Lung (tissue), 12 donors: Measurements from ENCODE around the gene TMEM231. TPM values are rescaled to one million over a fixed set of nuclear protein-coding genes. Genes with fewer than 3 reads are reported as not detected.
"Not testable (repeated sequence)": the region's sequence is repeated elsewhere in the genome, so short reads cannot be mapped to it uniquely, and the experiment has no call there.

ENCODE experiments used
- ATAC-seq: fragments of 200-7000 bp; cut with Tn5 transposase; one replicate; pipeline ENCODE4 v1.9.1; 2020; ENCODE audit warnings: moderate number of reproducible peaks; ENCODE audit not compliant: insufficient read depth, low FRiP score
- DNase-seq, 3 donors: peaks; one replicate each; pipeline ENCODE4 v3.0.0-alpha.2; 2013 to 2017
- H3K27ac ChIP-seq, 2 donors: one replicate each; pipeline ENCODE4 v1.5.1; 2013; ENCODE audit warnings: mild to moderate bottlenecking in 2 of 2, moderate library complexity in 2 of 2, control low read depth in 1 of 2, inconsistent platforms in 1 of 2, low read depth in 1 of 2, low read length in 1 of 2
- H3K27me3 ChIP-seq, 3 donors: one replicate each; pipeline ENCODE4 v1.5.1; 2013; ENCODE audit warnings: low read length in 2 of 3; ENCODE audit not compliant: control insufficient read depth in 3 of 3, insufficient read depth in 3 of 3
- H3K36me3 ChIP-seq, 4 donors: one replicate each; pipeline ENCODE4 v1.5.1; 2013; ENCODE audit warnings: low read length in 4 of 4, mild to moderate bottlenecking in 1 of 4, moderate library complexity in 1 of 4; ENCODE audit not compliant: control insufficient read depth in 4 of 4, insufficient read depth in 4 of 4
- H3K4me1 ChIP-seq, 5 donors: one replicate each; pipeline ENCODE4 v1.5.1; 2013; ENCODE audit warnings: low read length in 5 of 5, mild to moderate bottlenecking in 2 of 5, moderate library complexity in 1 of 5; ENCODE audit not compliant: control insufficient read depth in 5 of 5, insufficient read depth in 5 of 5
- H3K4me3 ChIP-seq: one replicate; pipeline ENCODE4 v1.5.1; 2013; ENCODE audit warnings: mild to moderate bottlenecking, control low read depth, moderate library complexity
- H3K9ac ChIP-seq, 2 donors: one replicate each; pipeline ENCODE4 v1.5.1; 2013; ENCODE audit warnings: low read length in 2 of 2, control low read depth in 1 of 2; ENCODE audit not compliant: insufficient read depth in 1 of 2
- H3K9me3 ChIP-seq, 4 donors: one replicate each; pipeline ENCODE4 v1.5.1; 2013; ENCODE audit warnings: low read length in 3 of 4, mild to moderate bottlenecking in 1 of 4, moderate library complexity in 1 of 4; ENCODE audit not compliant: control insufficient read depth in 4 of 4, insufficient read depth in 3 of 4
- WGBS, 2 donors: extraction: QIAGEN DNeasy Blood & Tissue Kit; methylation state at CpG; one replicate each; pipeline ENCODE4 v1.1.7; 2013; 5-methylcytosine and 5-hydroxymethylcytosine counted together
- polyA plus RNA-seq, 2 donors: library from polyadenylated mRNA; stranded (reverse); fragments of 200-250 nt; gene quantifications; one replicate each; pipeline ENCODE4 v1.2.1, GENCODE V29; 2013
- total RNA-seq, 2 donors: library from RNA; depleted of rRNA in 1 of 2; stranded (reverse); fragments of >200 nt in 1 of 2; gene quantifications; one replicate each; pipeline ENCODE4 v1.2.1, GENCODE V29; 2014 to 2021
- TF ChIP-seq, protein P1 (sequence below): IDR thresholded peaks from 2 replicates; pipeline ENCODE4 v1.5.1; 2012; ENCODE audit warnings: mild to moderate bottlenecking; ENCODE audit errors: control extremely low read depth, extremely low read depth
- donor health status: control.
- donor health status: control.
- donor health status: Bipolar disorder and iron deficiency.
- donor health status: healthy.
- donor health status: DM: yes; HTN: yes; CAD: no.

The TMEM231 gene
- total and polyA plus RNA-seq, 4 donors, result 9.3 to 88.5 (median 35.2) TPM

DNA sequence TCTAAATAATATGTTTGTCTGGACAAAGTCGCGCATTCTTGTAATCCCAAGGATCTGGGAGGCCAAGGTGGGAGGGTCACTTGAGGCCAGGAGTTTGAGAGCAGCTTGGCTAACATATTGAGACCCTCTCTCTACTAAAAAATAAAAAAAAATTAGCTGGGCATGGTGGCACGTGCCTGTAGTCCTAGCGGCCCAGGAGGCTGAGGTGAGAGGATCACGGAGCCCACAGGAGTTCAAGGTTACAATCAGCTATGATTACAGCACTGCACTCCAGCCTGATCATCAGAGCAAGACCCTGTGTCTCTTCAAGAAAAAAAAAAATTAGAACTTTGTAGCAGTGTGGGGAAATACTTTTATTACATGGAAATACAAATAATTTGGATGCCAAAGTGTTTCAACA is 54.7 kb downstream of the TMEM231 start:
- DNase-seq, result no peak
- TF ChIP-seq, protein P1, sequence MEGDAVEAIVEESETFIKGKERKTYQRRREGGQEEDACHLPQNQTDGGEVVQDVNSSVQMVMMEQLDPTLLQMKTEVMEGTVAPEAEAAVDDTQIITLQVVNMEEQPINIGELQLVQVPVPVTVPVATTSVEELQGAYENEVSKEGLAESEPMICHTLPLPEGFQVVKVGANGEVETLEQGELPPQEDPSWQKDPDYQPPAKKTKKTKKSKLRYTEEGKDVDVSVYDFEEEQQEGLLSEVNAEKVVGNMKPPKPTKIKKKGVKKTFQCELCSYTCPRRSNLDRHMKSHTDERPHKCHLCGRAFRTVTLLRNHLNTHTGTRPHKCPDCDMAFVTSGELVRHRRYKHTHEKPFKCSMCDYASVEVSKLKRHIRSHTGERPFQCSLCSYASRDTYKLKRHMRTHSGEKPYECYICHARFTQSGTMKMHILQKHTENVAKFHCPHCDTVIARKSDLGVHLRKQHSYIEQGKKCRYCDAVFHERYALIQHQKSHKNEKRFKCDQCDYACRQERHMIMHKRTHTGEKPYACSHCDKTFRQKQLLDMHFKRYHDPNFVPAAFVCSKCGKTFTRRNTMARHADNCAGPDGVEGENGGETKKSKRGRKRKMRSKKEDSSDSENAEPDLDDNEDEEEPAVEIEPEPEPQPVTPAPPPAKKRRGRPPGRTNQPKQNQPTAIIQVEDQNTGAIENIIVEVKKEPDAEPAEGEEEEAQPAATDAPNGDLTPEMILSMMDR, result no peak
- peaks cover 0 to 3% (median 0%) of the 10 kb centered on the region in 3 donors for H3K27me3 ChIP-seq
- no peak overlapping the region for H3K27ac ChIP-seq
- WGBS, 2 donors, result 80 to 92% methylated on average over 5 of the region's 5 CpGs
- no peak for ATAC-seq
- H3K4me3 ChIP-seq, result no peak overlapping the region
- H3K36me3 ChIP-seq, result no peaks in the 10 kb centered on the region
- no peak overlapping the region for H3K9ac ChIP-seq
- peaks cover 0 to 10% (median 6%) of the 10 kb centered on the region in 5 donors for H3K4me1 ChIP-seq
- peaks cover 0 to 1% (median 0%) of the 10 kb centered on the region in 4 donors for H3K9me3 ChIP-seq

DNA sequence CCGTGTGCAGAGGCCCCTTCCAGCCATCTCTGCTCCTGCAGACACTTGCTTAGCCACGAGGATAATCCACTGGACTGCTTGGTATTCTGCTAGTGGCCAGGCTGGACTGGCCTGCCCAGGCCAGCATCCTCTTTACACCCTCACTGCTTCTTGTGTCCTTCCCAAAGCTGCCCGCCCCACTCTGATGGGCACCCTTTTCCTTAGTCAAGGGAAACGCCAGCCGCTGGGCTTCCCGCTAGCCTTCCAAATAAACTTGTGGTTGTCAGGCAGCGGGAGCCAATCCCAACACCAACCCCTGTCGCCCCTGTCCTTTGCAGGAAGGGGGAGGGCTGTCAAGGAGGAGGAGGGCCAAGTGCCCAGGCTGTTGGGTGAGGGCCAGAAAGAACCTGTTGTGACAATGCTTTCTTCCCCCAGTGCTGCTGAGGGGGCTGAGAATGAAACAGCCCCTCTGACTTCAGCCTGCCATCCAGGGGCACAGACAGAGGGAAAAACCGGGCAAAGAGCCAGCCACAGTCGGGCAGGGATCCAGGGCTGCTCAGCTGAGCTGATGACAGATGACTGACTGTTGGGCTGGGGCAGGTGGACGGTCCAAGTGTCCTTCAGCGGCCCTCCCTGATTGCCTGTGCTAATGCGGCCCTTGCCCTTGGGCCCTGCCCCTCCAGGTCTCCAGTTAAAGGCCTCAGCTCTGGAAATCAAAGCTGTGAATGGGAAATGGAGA is 57.3 kb downstream of the TMEM231 start:
- 30 to 37% methylated on average over 6 to 11 of the region's 13 CpGs for WGBS, 2 donors
- ATAC-seq, result not testable (repeated sequence)

DNA sequence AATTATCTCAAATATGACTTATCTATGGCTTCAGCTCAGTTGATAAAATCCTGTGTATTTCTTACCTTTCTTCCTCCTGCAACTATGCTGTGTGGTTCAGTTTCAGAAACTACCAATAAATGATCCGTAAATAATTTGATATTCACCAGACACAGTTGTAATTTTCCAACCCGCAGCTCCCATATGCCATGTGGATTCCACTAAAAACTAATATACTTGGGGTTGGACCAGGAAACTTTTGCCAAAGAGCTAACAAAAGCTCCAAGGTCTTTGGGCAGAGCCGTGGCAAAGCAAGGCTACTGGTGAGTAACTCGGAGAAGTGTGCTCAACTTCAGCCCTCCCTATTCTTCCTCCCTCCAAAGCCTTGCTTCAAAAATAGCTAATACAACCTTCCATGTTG is 58.5 kb downstream of the TMEM231 start:
- H3K4me3 ChIP-seq, result no peak overlapping the region
- H3K9me3 ChIP-seq, result peaks cover 0 to 2% (median 0%) of the 10 kb centered on the region in 4 donors
- no peak overlapping the region for H3K27ac ChIP-seq
- H3K4me1 ChIP-seq, result peaks cover 4 to 17% (median 7%) of the 10 kb centered on the region in 5 donors
- no peak for DNase-seq
- H3K9ac ChIP-seq, result no peak overlapping the region
- peaks cover 0 to 6% (median 4%) of the 10 kb centered on the region in 3 donors for H3K27me3 ChIP-seq
- TF ChIP-seq, protein P1, result no peak
- WGBS, 2 donors, result 75 to 88% methylated on average over 4 of the region's 4 CpGs
- H3K36me3 ChIP-seq, result no peaks in the 10 kb centered on the region
- ATAC-seq, result no peak

More for the DNA sequence above, 57.3 kb downstream of the TMEM231 start:
- H3K36me3 ChIP-seq, H3K9ac ChIP-seq, H3K27ac ChIP-seq, H3K27me3 ChIP-seq, H3K4me3 ChIP-seq, H3K9me3 ChIP-seq: not testable (repeated sequence)
- peak; percentile 56 to 76 (median 72) for DNase-seq
- peaks cover 4 to 17% (median 9%) of the 10 kb centered on the region in 5 donors for H3K4me1 ChIP-seq

DNA sequence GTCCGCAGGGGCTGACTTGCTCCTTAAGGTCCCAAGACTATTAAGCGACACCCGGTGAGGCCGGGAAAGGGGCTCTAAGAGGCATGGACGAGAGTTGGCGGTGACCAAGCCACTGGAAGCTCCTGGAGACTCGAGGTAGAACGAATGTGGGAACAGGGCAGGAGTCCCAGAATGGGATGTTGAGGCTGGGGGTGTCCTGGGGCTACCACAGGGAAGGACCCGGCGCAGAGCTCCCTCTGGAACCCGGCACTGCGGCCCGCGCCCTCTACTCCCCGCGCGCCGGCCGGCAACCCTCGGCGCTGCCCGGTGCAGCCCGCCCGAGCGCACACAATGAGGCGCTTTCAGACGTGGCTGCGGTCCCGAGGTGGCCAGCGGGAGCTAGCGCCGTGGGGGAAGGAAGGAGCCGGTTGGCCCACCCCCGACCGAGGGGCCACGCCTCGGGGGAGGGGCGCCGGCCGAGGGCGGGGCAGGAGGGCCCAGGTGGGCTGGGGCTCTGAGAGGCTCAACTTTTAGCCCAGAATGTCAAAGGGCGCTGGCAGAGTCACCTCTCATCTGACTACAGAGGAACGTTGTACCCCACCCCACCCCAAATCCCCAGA is 60.9 kb downstream of the TMEM231 start, which contains the start of gene CHST6:
TSS of gene CHST6 (minus strand) at position 366 of the 599 bp plus-strand sequence. CDS start 15,613 bp downstream, outside the sequence.
- Histone ChIP-seq H3K9ac (peak within 1 kb of the TSS in 1 of 2 donors; percentile 12), H3K27me3 (peaks cover 0 to 6% (median 4%) of the 10 kb centered on the region in 3 donors), H3K4me3 (no peak within 1 kb of the TSS), H3K36me3 (no peaks in the 10 kb centered on the region), H3K27ac (no peak within 1 kb of the TSS), H3K4me1 (peaks cover 0 to 17% (median 7%) of the 10 kb centered on the region in 5 donors), H3K9me3 (peaks cover 0 to 2% (median 0%) of the 10 kb centered on the region in 4 donors)
- TF ChIP-seq, protein P1, result no peak
- DNase-seq (peak; percentile 34 to 56 (median 54)), ATAC-seq (no peak)
- WGBS, 2 donors, result 2 to 3% methylated on average over 38 to 43 of the region's 43 CpGs
